Glutamatergic neuron (in vitro differentiated cells): Measurements from ENCODE around the gene EEPD1. TPM values are rescaled to one million over a fixed set of nuclear protein-coding genes. Genes with fewer than 3 reads are reported as not detected.
"Not testable (repeated sequence)": the region's sequence is repeated elsewhere in the genome, so short reads cannot be mapped to it uniquely, and the experiment has no call there.

Source experiments
- DNase-seq: peaks from one replicate; pipeline ENCODE4 v3.0.0; 2022
- H3K27ac Mint-ChIP-seq: one replicate; pipeline ENCODE4 v1.8.0; 2020; ENCODE audit warnings: mild to moderate bottlenecking, mixed read lengths, inconsistent platforms; ENCODE audit not compliant: unreplicated experiment
- H3K27me3 Mint-ChIP-seq: one replicate; pipeline ENCODE4 v1.8.0; 2020; ENCODE audit warnings: mild to moderate bottlenecking, moderate library complexity, mixed read lengths, inconsistent platforms; ENCODE audit not compliant: unreplicated experiment
- H3K36me3 Mint-ChIP-seq: one replicate; pipeline ENCODE4 v1.8.0; 2020; ENCODE audit warnings: mild to moderate bottlenecking, mixed read lengths, inconsistent platforms; ENCODE audit not compliant: unreplicated experiment
- H3K4me1 Mint-ChIP-seq: one replicate; pipeline ENCODE4 v1.8.0; 2020; ENCODE audit warnings: mild to moderate bottlenecking, low read depth, mixed read lengths, inconsistent platforms; ENCODE audit not compliant: unreplicated experiment
- H3K4me3 Mint-ChIP-seq: one replicate; pipeline ENCODE4 v1.8.0; 2020; ENCODE audit warnings: mild to moderate bottlenecking, mixed read lengths, inconsistent platforms; ENCODE audit not compliant: unreplicated experiment
- H3K9me3 Mint-ChIP-seq: one replicate; pipeline ENCODE4 v1.8.0; 2020; ENCODE audit warnings: mild to moderate bottlenecking, moderate library complexity, mixed read lengths, inconsistent platforms; ENCODE audit not compliant: unreplicated experiment
- total RNA-seq: library from RNA; stranded (reverse); fragmentation: NEBNext Ultra II Directional; extraction: Animal tissue kit (Norgen Biotek cat#: 25700); gene quantifications from one replicate; pipeline ENCODE4 v1.2.1, GENCODE V29; 2021; ENCODE audit not compliant: unreplicated experiment
- TF ChIP-seq, protein P1 (sequence below): fragments of 200-600 bp; sonication (generic); IDR thresholded peaks from one replicate; pipeline ENCODE4 v1.5.0; 2021; ENCODE audit not compliant: partially characterized antibody, unreplicated experiment

EEPD1 gene
- total RNA-seq, 1 donor from 2014 or later: 63.9 TPM

DNA sequence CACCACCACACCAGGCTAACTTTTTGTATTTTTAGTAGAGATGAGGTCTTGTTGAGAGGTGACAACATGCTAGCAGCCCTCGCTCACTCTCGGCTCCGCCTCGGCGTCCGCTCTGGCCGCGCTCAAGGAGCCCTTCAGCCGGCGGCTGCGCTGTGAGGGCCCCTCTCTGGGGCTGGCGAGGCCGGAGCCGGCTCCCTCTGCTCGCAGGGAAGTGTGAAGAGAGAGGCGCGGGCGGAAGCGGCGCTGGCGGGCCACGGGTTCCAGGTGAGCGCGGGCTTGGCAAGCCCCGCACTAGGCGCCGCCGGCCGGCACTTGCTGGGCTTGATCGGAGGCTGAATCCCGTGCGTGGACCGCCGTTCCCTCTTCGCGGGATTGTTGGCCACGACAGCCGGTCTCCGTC, 83.0 kb downstream of the EEPD1 start:
- TF ChIP-seq, protein P1, sequence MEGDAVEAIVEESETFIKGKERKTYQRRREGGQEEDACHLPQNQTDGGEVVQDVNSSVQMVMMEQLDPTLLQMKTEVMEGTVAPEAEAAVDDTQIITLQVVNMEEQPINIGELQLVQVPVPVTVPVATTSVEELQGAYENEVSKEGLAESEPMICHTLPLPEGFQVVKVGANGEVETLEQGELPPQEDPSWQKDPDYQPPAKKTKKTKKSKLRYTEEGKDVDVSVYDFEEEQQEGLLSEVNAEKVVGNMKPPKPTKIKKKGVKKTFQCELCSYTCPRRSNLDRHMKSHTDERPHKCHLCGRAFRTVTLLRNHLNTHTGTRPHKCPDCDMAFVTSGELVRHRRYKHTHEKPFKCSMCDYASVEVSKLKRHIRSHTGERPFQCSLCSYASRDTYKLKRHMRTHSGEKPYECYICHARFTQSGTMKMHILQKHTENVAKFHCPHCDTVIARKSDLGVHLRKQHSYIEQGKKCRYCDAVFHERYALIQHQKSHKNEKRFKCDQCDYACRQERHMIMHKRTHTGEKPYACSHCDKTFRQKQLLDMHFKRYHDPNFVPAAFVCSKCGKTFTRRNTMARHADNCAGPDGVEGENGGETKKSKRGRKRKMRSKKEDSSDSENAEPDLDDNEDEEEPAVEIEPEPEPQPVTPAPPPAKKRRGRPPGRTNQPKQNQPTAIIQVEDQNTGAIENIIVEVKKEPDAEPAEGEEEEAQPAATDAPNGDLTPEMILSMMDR: no peak
- peaks cover 18% of the 10 kb centered on the region for H3K36me3 Mint-ChIP-seq
- H3K4me1 Mint-ChIP-seq: peaks cover 10% of the 10 kb centered on the region
- no peak overlapping the region for H3K4me3 Mint-ChIP-seq
- no peak for DNase-seq
- no peak overlapping the region for H3K27ac Mint-ChIP-seq
- peaks cover 2% of the 10 kb centered on the region for H3K27me3 Mint-ChIP-seq
- H3K9me3 Mint-ChIP-seq: peaks cover 8% of the 10 kb centered on the region

DNA sequence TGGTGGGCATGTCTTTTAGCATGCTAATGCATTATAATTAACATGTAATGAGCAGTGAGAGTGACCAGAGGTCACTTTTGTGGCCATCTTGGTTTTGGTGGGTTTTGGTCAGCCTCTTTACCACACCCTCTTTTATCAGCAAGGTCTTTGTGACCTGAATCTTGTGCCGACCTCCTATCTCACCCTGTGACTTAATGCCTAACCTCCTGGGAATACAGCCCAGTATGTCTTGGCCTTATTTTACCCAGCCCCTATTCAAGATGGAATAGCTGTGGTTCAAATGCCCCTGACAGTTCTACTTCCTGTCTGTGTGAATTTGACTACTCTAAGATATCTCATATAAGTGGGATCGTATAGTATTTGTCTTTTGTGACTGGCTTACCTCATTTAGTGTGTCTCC, 85.1 kb downstream of the EEPD1 start:
- peaks cover 21% of the 10 kb centered on the region for H3K36me3 Mint-ChIP-seq
- H3K27ac Mint-ChIP-seq: no peak overlapping the region
- H3K9me3 Mint-ChIP-seq: peaks cover 9% of the 10 kb centered on the region
- no peak for DNase-seq
- H3K27me3 Mint-ChIP-seq: peaks cover 2% of the 10 kb centered on the region
- TF ChIP-seq, protein P1: no peak
- H3K4me1 Mint-ChIP-seq: peaks cover 5% of the 10 kb centered on the region
- no peak overlapping the region for H3K4me3 Mint-ChIP-seq

DNA sequence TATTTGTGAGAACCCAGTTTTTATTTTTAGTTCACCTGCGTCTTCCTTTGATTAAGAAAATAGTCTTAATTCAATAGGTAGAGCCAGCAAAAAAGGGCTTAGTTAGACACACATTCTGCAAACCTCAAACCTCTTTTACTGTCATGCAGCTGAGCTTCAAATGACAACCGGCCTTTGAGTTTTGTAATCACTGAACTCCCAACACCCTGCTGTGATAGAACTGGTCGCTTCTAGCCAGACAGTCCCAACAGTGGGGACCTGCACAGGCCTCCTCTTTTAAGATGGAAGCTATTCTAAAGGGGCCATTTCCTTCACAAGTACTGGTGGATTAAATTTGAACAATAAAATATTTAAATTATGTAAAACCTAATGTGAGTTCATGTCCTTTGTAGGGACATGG, 90.3 kb downstream of the EEPD1 start:
- H3K9me3 Mint-ChIP-seq, H3K27ac Mint-ChIP-seq, DNase-seq, H3K4me3 Mint-ChIP-seq, H3K36me3 Mint-ChIP-seq, H3K4me1 Mint-ChIP-seq, H3K27me3 Mint-ChIP-seq: not testable (repeated sequence)

DNA sequence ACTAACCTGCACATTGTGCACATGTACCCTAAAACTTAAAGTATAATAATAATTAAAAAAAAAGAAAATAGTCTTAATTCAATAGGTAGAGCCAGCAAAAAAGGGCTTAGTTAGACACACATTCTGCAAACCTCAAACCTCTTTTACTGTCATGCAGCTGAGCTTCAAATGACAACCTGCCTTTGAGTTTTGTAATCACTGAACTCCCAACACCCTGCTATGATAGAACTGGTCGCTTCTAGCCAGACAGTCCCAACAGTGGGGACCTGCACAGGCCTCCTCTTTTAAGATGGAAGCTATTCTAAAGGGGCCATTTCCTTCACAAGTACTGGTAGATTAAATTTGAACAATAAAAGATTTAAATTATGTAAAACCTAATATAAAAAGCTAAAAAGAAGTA, 90.9 kb downstream of the EEPD1 start:
- not testable (repeated sequence) for H3K9me3 Mint-ChIP-seq, H3K27me3 Mint-ChIP-seq

DNA sequence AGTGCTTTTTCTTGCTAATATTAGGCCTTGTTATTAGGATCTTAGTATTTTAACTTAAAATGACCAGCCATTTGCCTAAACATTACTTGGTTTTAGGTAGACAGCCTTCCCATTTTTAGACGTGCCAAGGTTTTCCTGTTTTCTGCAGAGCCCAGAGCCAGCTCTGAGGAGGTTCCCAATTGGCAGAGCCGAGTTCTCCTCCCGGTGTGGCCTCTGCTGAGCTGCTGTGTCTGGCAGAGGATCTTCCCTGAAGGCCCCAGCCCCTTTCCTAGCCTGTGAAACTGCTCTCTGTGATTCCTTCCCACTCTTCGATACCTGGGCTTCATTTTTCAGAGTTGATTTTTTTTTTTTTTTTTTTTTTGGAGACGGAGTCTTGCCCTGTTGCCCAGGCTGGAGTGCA, 91.4 kb downstream of the EEPD1 start:
- H3K27ac Mint-ChIP-seq: no peak overlapping the region
- DNase-seq: no peak

More for the DNA sequence above, 90.9 kb downstream of the EEPD1 start:
- H3K36me3 Mint-ChIP-seq, H3K4me3 Mint-ChIP-seq, H3K4me1 Mint-ChIP-seq, H3K27ac Mint-ChIP-seq, DNase-seq: not testable (repeated sequence)

DNA sequence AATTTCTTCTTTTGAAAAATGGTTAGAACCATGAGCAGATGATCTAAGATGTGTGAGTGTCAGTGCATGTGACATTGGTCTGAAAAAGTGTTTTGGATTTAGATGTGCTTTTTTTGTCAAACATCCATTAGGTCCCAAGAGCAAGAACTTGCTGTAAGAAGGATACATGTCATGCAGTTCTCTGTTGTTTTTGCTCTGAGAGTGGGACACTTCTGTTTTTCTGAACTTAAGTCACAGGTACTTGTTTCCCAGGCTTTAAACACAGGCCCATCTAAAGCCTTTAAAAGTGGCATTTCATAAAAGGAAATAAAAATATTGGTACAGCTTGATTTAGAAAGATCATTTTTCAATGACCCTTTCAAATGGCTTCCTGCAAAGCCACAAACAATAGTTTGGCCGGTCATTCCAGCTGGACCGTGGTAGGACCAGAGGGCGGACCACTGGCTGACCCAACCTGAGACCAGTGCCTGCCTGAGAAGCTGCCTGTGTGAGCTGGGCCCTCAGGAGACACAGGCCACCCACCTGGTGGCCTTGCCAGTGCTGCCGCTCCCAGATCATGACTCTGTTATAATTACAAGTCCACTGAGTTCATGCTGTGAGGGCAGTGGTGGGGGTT, 92.7 kb downstream of the EEPD1 start:
- Mint-ChIP-seq H3K27ac (no peak overlapping the region), H3K9me3 (peaks cover 3% of the 10 kb centered on the region), H3K4me1 (peaks cover 6% of the 10 kb centered on the region), H3K27me3 (peaks cover 2% of the 10 kb centered on the region), H3K4me3 (no peak overlapping the region), H3K36me3 (peaks cover 5% of the 10 kb centered on the region)
- no peak for DNase-seq
- TF ChIP-seq, protein P1: no peak

More for the DNA sequence above, 91.4 kb downstream of the EEPD1 start:
- no peak overlapping the region for H3K4me3 Mint-ChIP-seq
- TF ChIP-seq, protein P1: no peak
- H3K9me3 Mint-ChIP-seq: peaks cover 3% of the 10 kb centered on the region
- peaks cover 2% of the 10 kb centered on the region for H3K27me3 Mint-ChIP-seq
- peaks cover 9% of the 10 kb centered on the region for H3K36me3 Mint-ChIP-seq
- H3K4me1 Mint-ChIP-seq: peaks cover 6% of the 10 kb centered on the region
